H1 (cell line): ENCODE results near the gene RASSF4. TPM values are rescaled to one million over a fixed set of nuclear protein-coding genes. Genes with fewer than 3 reads are reported as not detected.

Experiments
- CTCF ChIA-PET: fragments of 300-600 bp; sonication (Branson Sonifier 250); formaldehyde crosslinking; loops from one replicate; lab custom pipeline; 2021; ENCODE audit not compliant: partially characterized antibody; lab: Charles Lee
- POLR2A ChIA-PET: fragments of 300-600 bp; sonication (Branson Sonifier 250); formaldehyde crosslinking; loops from one replicate; lab custom pipeline; 2021; ENCODE audit warnings: inconsistent platforms; ENCODE audit not compliant: partially characterized antibody; lab: Charles Lee
- DNase-seq, 2 experiments: peaks; one replicate each; pipeline versions ENCODE4 v3.0.0 to v3.0.0-alpha.2; 2010 to 2022; ENCODE audit warnings: low spot score in 2 of 2, low read depth in 1 of 2, mixed read lengths in 1 of 2
- FAIRE-seq: peaks from 2 replicates; lab custom pipeline; 2011; peaks lifted over from hg19 to GRCh38; lab: Jason Lieb, UNC
- H2AFZ ChIP-seq: 2 replicates; pipeline ENCODE4 v1.8.1; 2012; ENCODE audit warnings: low read length, inconsistent platforms
- H2AK5ac ChIP-seq: 2 replicates; pipeline ENCODE4 v1.6.1; 2013; ENCODE audit warnings: low read depth, low read length
- H2BK120ac ChIP-seq: replicated peaks from 2 replicates; pipeline ENCODE3; 2013; ENCODE audit warnings: low read depth, low read length, inconsistent platforms
- H2BK12ac ChIP-seq: 2 replicates; pipeline ENCODE4 v1.6.1; 2013; ENCODE audit warnings: low read depth, low read length
- H2BK15ac ChIP-seq: 2 replicates; pipeline ENCODE4 v1.6.1; 2013; ENCODE audit warnings: low read length
- H2BK20ac ChIP-seq: 2 replicates; pipeline ENCODE4 v1.6.1; 2013; ENCODE audit warnings: low read length
- H2BK5ac ChIP-seq: 2 replicates; pipeline ENCODE4 v1.6.1; 2013; ENCODE audit warnings: low read depth, low read length
- H3K14ac ChIP-seq: 2 replicates; pipeline ENCODE4 v1.6.1; 2013; ENCODE audit warnings: inconsistent platforms; ENCODE audit not compliant: insufficient read length
- H3K18ac ChIP-seq: 2 replicates; pipeline ENCODE4 v1.6.1; 2013; ENCODE audit warnings: low read length; ENCODE audit errors: extremely low read depth
- H3K23ac ChIP-seq: 2 replicates; pipeline ENCODE4 v1.6.1; 2013; ENCODE audit warnings: inconsistent platforms; ENCODE audit not compliant: insufficient read length
- H3K23me2 ChIP-seq: 2 replicates; pipeline ENCODE4 v1.6.1; 2013; ENCODE audit warnings: low read depth, low read length
- H3K27ac ChIP-seq: 2 replicates; pipeline ENCODE4 v1.6.1; 2011; ENCODE audit warnings: low read depth, low read length, inconsistent platforms
- H3K27me3 ChIP-seq, 4 experiments: replicated peaks in 1 of 4; 1 replicate in 1 of 4; 2 replicates in 3 of 4; pipeline versions ENCODE4 v1.6.1 to v1.8.1; 2011 to 2013; ENCODE audit warnings: low read length in 3 of 4, mild to moderate bottlenecking in 3 of 4, inconsistent platforms in 2 of 4, mixed read lengths in 2 of 4, moderate library complexity in 1 of 4; ENCODE audit not compliant: control insufficient read depth in 3 of 4, insufficient read depth in 3 of 4; ENCODE audit errors: extremely low read depth in 1 of 4
- H3K36me3 ChIP-seq, 4 experiments: 2 replicates each; pipeline versions ENCODE4 v1.6.1 to v1.8.1; 2011 to 2013; ENCODE audit warnings: mild to moderate bottlenecking in 4 of 4, low read length in 3 of 4, moderate library complexity in 2 of 4, control low read depth in 1 of 4, inconsistent platforms in 1 of 4; ENCODE audit not compliant: insufficient read depth in 4 of 4, control insufficient read depth in 2 of 4
- H3K4ac ChIP-seq: replicated peaks from 2 replicates; pipeline ENCODE3; 2013; ENCODE audit warnings: low read length, low read depth, mixed read lengths, inconsistent platforms; ENCODE audit not compliant: insufficient read length
- H3K4me1 ChIP-seq, 4 experiments: replicated peaks in 1 of 4; 1 replicate in 1 of 4; 2 replicates in 3 of 4; pipeline versions ENCODE4 v1.6.1 to v1.8.1; 2011 to 2013; ENCODE audit warnings: low read length in 3 of 4, inconsistent platforms in 2 of 4, mixed read lengths in 1 of 4; ENCODE audit not compliant: insufficient read depth in 4 of 4, control insufficient read depth in 3 of 4
- H3K4me2 ChIP-seq, 2 experiments: 2 replicates each; pipeline versions ENCODE4 v1.6.1 to v1.8.1; 2011 to 2013; ENCODE audit warnings: low read depth in 2 of 2, low read length in 2 of 2, control low read depth in 1 of 2, inconsistent platforms in 1 of 2, mild to moderate bottlenecking in 1 of 2; ENCODE audit not compliant: insufficient read depth in 1 of 2
- H3K4me3 ChIP-seq, 4 experiments: fragments of 200-600, 300-600 bp in 1 of 4; sonication (generic), shearing (Covaris generic), sonication (Bioruptor Twin) in 1 of 4; 2 replicates each; pipeline versions ENCODE4 v1.5.1 to v1.8.1; 2011 to 2016; ENCODE audit warnings: low read length in 4 of 4, low read depth in 3 of 4, control low read depth in 2 of 4, inconsistent platforms in 2 of 4, mild to moderate bottlenecking in 2 of 4, mixed read lengths in 1 of 4, moderate library complexity in 1 of 4; ENCODE audit not compliant: insufficient read depth in 2 of 4; ENCODE audit errors: extremely low read depth in 1 of 4
- H3K56ac ChIP-seq: replicated peaks from 2 replicates; pipeline ENCODE3; 2013; ENCODE audit warnings: low read depth, mild to moderate bottlenecking, mixed read lengths, low read length, inconsistent platforms; ENCODE audit not compliant: insufficient read length
- H3K79me1 ChIP-seq: 2 replicates; pipeline ENCODE4 v1.6.1; 2013; ENCODE audit warnings: low read depth, low read length, control low read depth
- H3K79me2 ChIP-seq, 2 experiments: 2 replicates each; pipeline versions ENCODE4 v1.6.1 to v1.8.1; 2012 to 2013; ENCODE audit warnings: low read length in 2 of 2, mild to moderate bottlenecking in 2 of 2, inconsistent platforms in 1 of 2; ENCODE audit not compliant: insufficient read depth in 2 of 2, control insufficient read depth in 1 of 2
- H3K9ac ChIP-seq, 4 experiments: replicated peaks in 1 of 4; 1 replicate in 1 of 4; 2 replicates in 3 of 4; pipeline versions ENCODE4 v1.6.1 to v1.8.1; 2011 to 2013; ENCODE audit warnings: low read depth in 3 of 4, low read length in 3 of 4, control low read depth in 2 of 4, mild to moderate bottlenecking in 2 of 4, moderate library complexity in 2 of 4, inconsistent platforms in 1 of 4; ENCODE audit errors: extremely low read depth in 1 of 4
- H3K9me3 ChIP-seq, 2 experiments: 2 replicates each; pipeline versions ENCODE4 v1.6.1 to v1.8.1; 2012 to 2013; ENCODE audit warnings: mild to moderate bottlenecking in 2 of 2, moderate library complexity in 2 of 2, control low read depth in 1 of 2, inconsistent platforms in 1 of 2, low read depth in 1 of 2, low read length in 1 of 2, mixed read lengths in 1 of 2; ENCODE audit not compliant: insufficient read depth in 2 of 2
- H4K20me1 ChIP-seq, 2 experiments: replicated peaks in 1 of 2; 2 replicates each; pipeline versions ENCODE3 to v1.8.1; 2011 to 2013; ENCODE audit warnings: inconsistent platforms in 2 of 2, low read length in 2 of 2, mild to moderate bottlenecking in 1 of 2; ENCODE audit not compliant: insufficient read depth in 2 of 2, control insufficient read depth in 1 of 2
- H4K5ac ChIP-seq: 2 replicates; pipeline ENCODE4 v1.6.1; 2013; ENCODE audit warnings: low read length, low read depth, mixed read lengths, inconsistent platforms; ENCODE audit not compliant: insufficient read length
- H4K8ac ChIP-seq: 2 replicates; pipeline ENCODE4 v1.8.0; 2013; ENCODE audit warnings: mild to moderate bottlenecking, moderate library complexity, low read length, inconsistent platforms; ENCODE audit not compliant: insufficient read depth; ENCODE audit errors: extremely low read depth
- H4K91ac ChIP-seq: replicated peaks from 2 replicates; pipeline ENCODE3; 2013; ENCODE audit warnings: low read length, mixed read lengths, inconsistent platforms; ENCODE audit not compliant: insufficient read length
- CHD1 ChIP-seq: IDR thresholded peaks from 2 replicates; pipeline ENCODE4 v1.6.1; 2012; ENCODE audit warnings: low read depth, low read length, improper control_type of control experiment
- CHD2 ChIP-seq: IDR thresholded peaks from 2 replicates; pipeline ENCODE4 v1.6.1; 2012; ENCODE audit warnings: low read length, improper control_type of control experiment
- EP300 ChIP-seq, 2 experiments: IDR thresholded peaks; 1 replicate in 1 of 2; 2 replicates in 1 of 2; pipeline ENCODE4 v1.6.1; 2011 to 2012; ENCODE audit warnings: low read depth in 2 of 2, low read length in 2 of 2, mild to moderate bottlenecking in 2 of 2, borderline replicate concordance in 1 of 2, inconsistent platforms in 1 of 2, moderate library complexity in 1 of 2
- HDAC2 ChIP-seq, 2 experiments: fragments of 300-600 bp in 1 of 2; sonication (generic) in 1 of 2; IDR thresholded peaks; 2 replicates each; pipeline ENCODE4 v1.6.1; 2011 to 2012; ENCODE audit warnings: low read depth in 2 of 2, low read length in 2 of 2, mild to moderate bottlenecking in 2 of 2, moderate library complexity in 2 of 2, borderline replicate concordance in 1 of 2, inconsistent platforms in 1 of 2
- HDAC6 ChIP-seq: IDR thresholded peaks from one replicate; pipeline ENCODE4 v1.7.1; 2012; ENCODE audit warnings: low read depth, mild to moderate bottlenecking, inconsistent platforms, low read length, moderate library complexity
- RBBP5 ChIP-seq: IDR thresholded peaks from 2 replicates; pipeline ENCODE4 v1.7.1; 2012; ENCODE audit warnings: low read depth, mild to moderate bottlenecking, inconsistent platforms, low read length, moderate library complexity, borderline replicate concordance
- TEAD4 ChIP-seq: IDR thresholded peaks from 2 replicates; pipeline ENCODE4 v1.6.1; 2012; ENCODE audit warnings: low read depth, low read length, inconsistent platforms, mixed read lengths
- WGBS, 2 experiments: shearing (Covaris generic) in 1 of 2; methylation state at CpG; one replicate each; pipeline versions ENCODE4 v1.1.6 to v1.1.7; 2013 to 2015; ENCODE audit warnings: low lambda C conversion rate in 2 of 2, mixed read lengths in 2 of 2, inconsistent platforms in 1 of 2, low coverage in 1 of 2, missing lambda C conversion rate in 1 of 2; ENCODE audit not compliant: insufficient replicate concordance in 2 of 2, insufficient coverage in 1 of 2, insufficient read length in 1 of 2; ENCODE audit errors: extremely low coverage in 1 of 2, missing lambda C conversion rate in 1 of 2; 5-methylcytosine and 5-hydroxymethylcytosine counted together
- polyA plus RNA-seq, 7 experiments: library from polyadenylated mRNA; depleted of rRNA in 3 of 7; stranded (reverse) in 5 of 7; unstranded in 2 of 7; fragments of >200 nt in 5 of 7; fragments of 200-250 nt in 2 of 7; gene quantifications; 1 replicate in 5 of 7; 2 replicates in 1 of 7; 4 replicates in 1 of 7; pipeline versions ENCODE4 v1.2.1 to v1.2.3, GENCODE V29; 2011 to 2013; ENCODE audit warnings: missing spikeins in 2 of 7, mixed read lengths in 2 of 7
- total RNA-seq: library from RNA; stranded (reverse); fragmentation: NEBNext Ultra II Directional; extraction: Animal tissue kit (Norgen Biotek cat#: 25700); gene quantifications from 2 replicates; pipeline ENCODE4 v1.2.1, GENCODE V29; 2021

RASSF4 gene
- total and polyA plus RNA-seq, 2 of the 8 experiments (the other 6 are each of a cell fraction or from before 2014, with no cell fraction given): 14.3 to 14.5 TPM

GRCh38 chr10:44975431-44976331 lies 16.1 kb downstream of the RASSF4 start:
- Histone ChIP-seq H3K9me3 (no peaks in the 10 kb centered on the region), H3K79me2 (no peaks in the 10 kb centered on the region), H2AFZ (no peak overlapping the region), H4K91ac (peak overlapping the region; percentile 3), H2BK15ac (no peak overlapping the region), H2BK120ac (no peak overlapping the region), H3K18ac (peak overlapping the region; percentile 90), H2BK12ac (peak overlapping the region; percentile 35; the same call in 1 of the 2 replicates), H3K27me3 (no peaks in the 10 kb centered on the region), H2BK5ac (peak overlapping the region; percentile 71; the same call in 1 of the 2 replicates), H3K4me2 (peak overlapping the region; percentile 62 to 65), H3K23me2 (peaks cover 11% of the 10 kb centered on the region; the same call in 1 of the 2 replicates), H3K4me1 (peaks cover 26 to 60% (median 42%) of the 10 kb centered on the region in 4 experiments), H4K8ac (no peak overlapping the region), H4K20me1 (no peaks in the 10 kb centered on the region), H2BK20ac (no peak overlapping the region), H2AK5ac (no peak overlapping the region), H3K4me3 (peak overlapping the region in 3 of 4 experiments; percentile 4 to 64 (median 7); a peak in 4 of 8 replicates), H3K56ac (no peak overlapping the region), H3K4ac (no peak overlapping the region), H3K27ac (no peak overlapping the region), H3K14ac (no peak overlapping the region), H3K79me1 (no peaks in the 10 kb centered on the region), H4K5ac (no peak overlapping the region), H3K9ac (no peak overlapping the region), H3K36me3 (peaks cover 0 to under 1% (median 0%) of the 10 kb centered on the region in 4 experiments; a peak in 3 of 8 replicates), H3K23ac (no peak overlapping the region)
- DNase-seq (peak in 1 of 2 experiments; percentile 60), FAIRE-seq (no peak)
- ChIA-PET CTCF (interaction anchor here (0.6 to 2.9 kb wide), 15 partner anchors 9 to 1474 kb away, joined by 3 to 40 read pairs (median 4); no protein-coding TSS in a partner anchor), POLR2A (interaction anchor here (0.8 to 2.3 kb wide), 7 partner anchors 9 to 43 kb away, joined by 3 to 11 read pairs (median 4); no protein-coding TSS in a partner anchor)
- WGBS, 2 experiments: 37% methylated on average over 10 of the region's 10 CpGs; no CpG with 5 or more reads in 1 of the 2 experiments
- TF ChIP-seq HDAC2 (IDR thresholded peaks at IDR 0.05; ENCODE audit: borderline replicate concordance in 1 of 2, low read depth in 2 of 2, low read length in 2 of 2): peak in 1 of 2 experiments; percentile 84; a peak in 1 of 4 replicates
- TF ChIP-seq CHD1: no peak
- TF ChIP-seq TEAD4: 0 out of 2 replicates have a peak, but pooled peaks have one; percentile 9
- TF ChIP-seq EP300 (IDR thresholded peaks at IDR 0.05; ENCODE audit: borderline replicate concordance in 1 of 2, low read depth in 2 of 2, low read length in 2 of 2): no peak
- no peak; the same call in 1 of the 2 replicates for TF ChIP-seq RBBP5
- TF ChIP-seq HDAC6: no peak
- no peak for TF ChIP-seq CHD2
